WTC11 (cell line): ENCODE data around the gene CRYBA4. TPM values are rescaled to one million over a fixed set of nuclear protein-coding genes. Genes with fewer than 3 reads are reported as not detected.

Experiments used
- ATAC-seq: fragments of 200-7000 bp; cut with Tn5 transposase; 2 replicates; pipeline ENCODE4 v1.10.0; 2021; ENCODE audit warnings: mild to moderate bottlenecking, moderate library complexity
- CTCF ChIA-PET: fragments of 300-600 bp; sonication (Branson Sonifier 250); formaldehyde crosslinking; loops from one replicate; lab custom pipeline; 2021; ENCODE audit warnings: antibody characterized with exemption; lab: Charles Lee
- POLR2A ChIA-PET: fragments of 350-600 bp; sonication (Branson Sonifier 250); formaldehyde crosslinking; loops from one replicate; lab custom pipeline; 2021; ENCODE audit warnings: antibody characterized with exemption; lab: Charles Lee
- DNase-seq: peaks from one replicate; pipeline ENCODE4 v3.0.0; 2021; ENCODE audit warnings: low spot score
- H3K27ac Mint-ChIP-seq: 2 replicates; pipeline ENCODE4 v1.8.0; 2021; ENCODE audit warnings: mixed read lengths
- H3K27me3 Mint-ChIP-seq: 2 replicates; pipeline ENCODE4 v1.8.0; 2021; ENCODE audit warnings: low read depth, mild to moderate bottlenecking, moderate library complexity, mixed read lengths
- H3K36me3 Mint-ChIP-seq: 2 replicates; pipeline ENCODE4 v1.8.0; 2021; ENCODE audit warnings: mixed read lengths
- H3K4me1 Mint-ChIP-seq: 2 replicates; pipeline ENCODE4 v1.8.0; 2022; ENCODE audit warnings: mixed read lengths
- H3K4me3 Mint-ChIP-seq: 2 replicates; pipeline ENCODE4 v1.8.0; 2021; ENCODE audit warnings: mild to moderate bottlenecking, moderate library complexity, mixed read lengths
- H3K9me3 Mint-ChIP-seq: 2 replicates; pipeline ENCODE4 v1.8.0; 2021; ENCODE audit warnings: mixed read lengths
- ARID4B ChIP-seq: sonication (generic); formaldehyde crosslinking; IDR thresholded peaks from 2 replicates; pipeline ENCODE4 v1.8.0; 2023; ENCODE audit warnings: missing genetic modification reagents, mild to moderate bottlenecking, borderline replicate concordance
- CBFB ChIP-seq: sonication (generic); formaldehyde crosslinking; IDR thresholded peaks from 2 replicates; pipeline ENCODE4 v1.8.1; 2022; ENCODE audit warnings: mild to moderate bottlenecking, low read depth, missing genetic modification reagents
- E2F5 ChIP-seq: sonication (generic); formaldehyde crosslinking; IDR thresholded peaks from 2 replicates; pipeline ENCODE4 v1.8.1; 2022; ENCODE audit warnings: mild to moderate bottlenecking, moderate library complexity, missing genetic modification reagents
- ELF4 ChIP-seq: sonication (generic); formaldehyde crosslinking; IDR thresholded peaks from 2 replicates; pipeline ENCODE4 v1.8.1; 2022; ENCODE audit warnings: low read depth, mild to moderate bottlenecking, moderate library complexity, missing genetic modification reagents
- FOXK1 ChIP-seq: sonication (generic); formaldehyde crosslinking; IDR thresholded peaks from 2 replicates; pipeline ENCODE4 v1.8.0; 2022; ENCODE audit warnings: mild to moderate bottlenecking, moderate library complexity, missing genetic modification reagents
- HMGA2 ChIP-seq: fragments of 250-450 bp; sonication (Bioruptor Pico); IDR thresholded peaks from 2 replicates; pipeline ENCODE4 v1.4.0; 2021; ENCODE audit warnings: mild to moderate bottlenecking, moderate library complexity
- HMGXB4 ChIP-seq: sonication (generic); formaldehyde crosslinking; IDR thresholded peaks from 2 replicates; pipeline ENCODE4 v1.8.1; 2023; ENCODE audit warnings: mild to moderate bottlenecking, moderate library complexity, missing genetic modification reagents
- MAX ChIP-seq: sonication (generic); formaldehyde crosslinking; IDR thresholded peaks from 2 replicates; pipeline ENCODE4 v1.8.0; 2022; ENCODE audit warnings: mild to moderate bottlenecking, missing genetic modification reagents
- MLX ChIP-seq: sonication (generic); formaldehyde crosslinking; IDR thresholded peaks from 2 replicates; pipeline ENCODE4 v1.8.1; 2023; ENCODE audit warnings: mild to moderate bottlenecking, missing genetic modification reagents, moderate library complexity
- NR3C1 ChIP-seq: sonication (generic); formaldehyde crosslinking; conservative IDR thresholded peaks from 2 replicates; pipeline ENCODE4 v1.8.1; 2023; ENCODE audit warnings: low read depth, mild to moderate bottlenecking, missing genetic modification reagents
- PREB ChIP-seq: sonication (generic); formaldehyde crosslinking; IDR thresholded peaks from 2 replicates; pipeline ENCODE4 v1.8.1; 2022; ENCODE audit warnings: mild to moderate bottlenecking, missing genetic modification reagents, moderate library complexity, borderline replicate concordance
- PRRX2 ChIP-seq: fragments of 250-450 bp; sonication (Bioruptor Pico); IDR thresholded peaks from 2 replicates; pipeline ENCODE4 v1.8.0; 2021; ENCODE audit warnings: mild to moderate bottlenecking
- RORB ChIP-seq: fragments of 250-450 bp; sonication (Bioruptor Pico); IDR thresholded peaks from 2 replicates; pipeline ENCODE4 v1.9.0; 2021; ENCODE audit warnings: mild to moderate bottlenecking
- TP53 ChIP-seq: sonication (generic); formaldehyde crosslinking; IDR thresholded peaks from 2 replicates; pipeline ENCODE4 v1.8.1; 2023; ENCODE audit warnings: mild to moderate bottlenecking, missing genetic modification reagents
- USF1 ChIP-seq: sonication (generic); formaldehyde crosslinking; IDR thresholded peaks from 2 replicates; pipeline ENCODE4 v1.8.0; 2022; ENCODE audit warnings: mild to moderate bottlenecking, missing genetic modification reagents
- ZBTB21 ChIP-seq: sonication (generic); formaldehyde crosslinking; IDR thresholded peaks from 2 replicates; pipeline ENCODE4 v1.8.1; 2023; ENCODE audit warnings: mild to moderate bottlenecking, missing genetic modification reagents, borderline replicate concordance
- ZNF232 ChIP-seq: sonication (generic); formaldehyde crosslinking; IDR thresholded peaks from 2 replicates; pipeline ENCODE4 v1.8.0; 2022; ENCODE audit warnings: mild to moderate bottlenecking, missing genetic modification reagents
- ZNF416 ChIP-seq: fragments of 250-450 bp; sonication (Bioruptor Pico); IDR thresholded peaks from 2 replicates; pipeline ENCODE4 v1.9.0; 2021; ENCODE audit warnings: mild to moderate bottlenecking, inconsistent platforms
- ZNF425 ChIP-seq: fragments of 250-450 bp; sonication (Bioruptor Pico); conservative IDR thresholded peaks from 2 replicates; pipeline ENCODE4 v1.9.0; 2021; ENCODE audit warnings: mild to moderate bottlenecking
- total RNA-seq: library from RNA; stranded (reverse); gene quantifications from 3 replicates; pipeline ENCODE4 v1.2.3, GENCODE V29; 2021

The CRYBA4 gene
- total RNA-seq, 1 experiment from 2014 or later = 0.81 TPM

GRCh38 chr22:26672060-26672471, 50.3 kb downstream of the CRYBA4 start:
- ChIA-PET POLR2A (no interaction called here), CTCF (interaction anchor here (0.6 to 1.9 kb wide), 12 partner anchors 9 to 360 kb away, joined by 3 to 24 read pairs (median 3); partner anchors contain the start of genes HPS4 and SRRD)
- DNase-seq (no peak), ATAC-seq (peak; percentile 2; the same call in 1 of the 2 replicates)
- peak overlapping the region; percentile 89 for H3K4me3 Mint-ChIP-seq
- no peaks in the 10 kb centered on the region for H3K27me3 Mint-ChIP-seq
- no peaks in the 10 kb centered on the region for H3K9me3 Mint-ChIP-seq
- H3K36me3 Mint-ChIP-seq = peaks cover 11% of the 10 kb centered on the region; the same call in 1 of the 2 replicates
- TF ChIP-seq ZNF232 (0 out of 2 replicates have a peak, but pooled peaks have one; percentile 9), PREB (CRISPR knock-in tag) (no peak), MLX (CRISPR knock-in tag) (no peak), ELF4 (no peak)
- H3K27ac Mint-ChIP-seq = peak overlapping the region; percentile 92
- H3K4me1 Mint-ChIP-seq = peaks cover 51% of the 10 kb centered on the region

- ATAC-seq (peak; percentile 76), DNase-seq (peak; percentile 90)
- POLR2A ChIA-PET = interaction anchor here (1.6 kb wide), 1 partner anchor 8 kb away, joined by 8 read pairs; no protein-coding TSS in a partner anchor
- Mint-ChIP-seq H3K4me1 (peaks cover 56% of the 10 kb centered on the region), H3K27ac (peak overlapping the region; percentile 92), H3K4me3 (peak overlapping the region; percentile 89), H3K36me3 (peaks cover 8% of the 10 kb centered on the region; the same call in 1 of the 2 replicates), H3K27me3 (no peaks in the 10 kb centered on the region), H3K9me3 (no peaks in the 10 kb centered on the region)
- CTCF ChIA-PET = interaction anchor here (0.6 to 1.9 kb wide), 20 partner anchors 7 to 359 kb away, joined by 3 to 24 read pairs (median 3); partner anchors contain the start of genes HPS4, MIAT, SRRD and TPST2
- peak; percentile 84 for TF ChIP-seq USF1
- peak; percentile 23; the same call in 1 of the 2 replicates for TF ChIP-seq ZNF232
- TF ChIP-seq FOXK1 (CRISPR knock-in tag) = peak; percentile 18; the same call in 1 of the 2 replicates
- peak; percentile 1; the same call in 1 of the 2 replicates for TF ChIP-seq PRRX2 (CRISPR knock-in tag)
- TF ChIP-seq ZNF425 (CRISPR knock-in tag) = no peak
- no peak for TF ChIP-seq RORB
- TF ChIP-seq HMGA2 (CRISPR knock-in tag) = 0 out of 2 replicates have a peak, but pooled peaks have one; percentile 5
- TF ChIP-seq ZBTB21 = no peak
- no peak for TF ChIP-seq NR3C1 (CRISPR knock-in tag)
- TF ChIP-seq TP53 (CRISPR knock-in tag) = peak; percentile 64; the same call in 1 of the 2 replicates
- TF ChIP-seq MAX (CRISPR knock-in tag) = peak; percentile 70; the same call in 1 of the 2 replicates
- 0 out of 2 replicates have a peak, but pooled peaks have one; percentile 13 for TF ChIP-seq ARID4B (CRISPR knock-in tag)
- TF ChIP-seq ZNF416 = peak; percentile 80; the same call in 1 of the 2 replicates
- peak; percentile 70; the same call in 1 of the 2 replicates for TF ChIP-seq HMGXB4
- peak; percentile 75; the same call in 1 of the 2 replicates for TF ChIP-seq CBFB (CRISPR knock-in tag)
- peak; percentile 56; the same call in 1 of the 2 replicates for TF ChIP-seq E2F5 (CRISPR knock-in tag)
These were observed 51.1 kb downstream of the CRYBA4 start for GRCh38 chr22:26672590-26673468.
